Gastrocnemius medialis (tissue), 4 donors: ENCODE results near the gene ST6GALNAC4.

Experiments used
- CTCF ChIP-seq, 5 experiments: fragments of 450-650 bp in 3 of 5; fragments of 200-600 bp in 2 of 5; sonication (generic) in 2 of 5; IDR thresholded peaks in 4 of 5; conservative IDR thresholded peaks in 1 of 5; 1 replicate in 4 of 5; 2 replicates in 1 of 5; pipeline ENCODE4 v1.5.1; 2016 to 2019; ENCODE audit warnings: antibody characterized with exemption in 5 of 5, mild to moderate bottlenecking in 3 of 5, moderate library complexity in 3 of 5
- POLR2A ChIP-seq, 2 donors: fragments of 450-650 bp; IDR thresholded peaks; one replicate each; pipeline ENCODE4 v1.6.1; 2017; ENCODE audit warnings: antibody characterized with exemption in 2 of 2, mild to moderate bottlenecking in 2 of 2, moderate library complexity in 2 of 2

- TF ChIP-seq POLR2A (IDR thresholded peaks at IDR 0.05) (no peak), CTCF (IDR thresholded peaks at IDR 0.05 in 4 of 5, conservative IDR thresholded peaks at IDR 0.05 in 1 of 5) (no peak)
These were observed 21.0 kb downstream of the ST6GALNAC4 start for GRCh38 chr9:127895811-127896210.
